Stimulated activated CD8-positive, alpha-beta memory T cell treated with anti-CD3 and anti-CD28 coated beads, Interleukin-15, amount 100 ng/mL, for 24 hours (primary cell): ENCODE results near the gene PSTPIP1.

Experiments
- DNase-seq: peaks from one replicate; pipeline ENCODE4 v3.0.0-alpha.2; 2020; ENCODE audit warnings: low read depth

PSTPIP1 gene

DNA sequence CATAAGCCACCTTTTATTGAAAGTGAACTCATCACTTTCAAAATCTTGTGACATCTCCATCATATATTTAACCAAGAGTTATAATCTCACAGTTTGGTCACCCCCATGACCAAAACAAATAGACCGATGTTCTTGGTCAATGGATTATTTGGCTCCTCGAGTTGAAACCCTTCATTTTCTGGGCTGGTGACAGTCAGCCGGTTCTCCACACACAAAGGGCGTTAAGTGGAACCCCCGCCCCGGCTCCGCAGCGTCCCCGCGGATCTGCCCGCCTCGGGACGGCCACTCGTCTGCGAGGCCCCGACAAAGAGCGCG is 75.2 kb downstream of the PSTPIP1 start:
- no peak for DNase-seq

GRCh38 chr15:77070495-77071304 is 75.8 kb downstream of the PSTPIP1 start, which contains the start of gene TSPAN3:
TSPAN3 (minus strand) TSS chr15:77071109; CDS start chr15:77070954, 155 bp downstream.
- peak; percentile 87 for DNase-seq

- no peak for DNase-seq
Observed at GRCh38 chr15:77071305-77072223, 76.6 kb downstream of the PSTPIP1 start.

- no peak for DNase-seq
Observed at GRCh38 chr15:77074350-77074749, 79.4 kb downstream of the PSTPIP1 start.

- DNase-seq, result no peak
Observed at GRCh38 chr15:77075528-77075927, 80.6 kb downstream of the PSTPIP1 start.

DNA sequence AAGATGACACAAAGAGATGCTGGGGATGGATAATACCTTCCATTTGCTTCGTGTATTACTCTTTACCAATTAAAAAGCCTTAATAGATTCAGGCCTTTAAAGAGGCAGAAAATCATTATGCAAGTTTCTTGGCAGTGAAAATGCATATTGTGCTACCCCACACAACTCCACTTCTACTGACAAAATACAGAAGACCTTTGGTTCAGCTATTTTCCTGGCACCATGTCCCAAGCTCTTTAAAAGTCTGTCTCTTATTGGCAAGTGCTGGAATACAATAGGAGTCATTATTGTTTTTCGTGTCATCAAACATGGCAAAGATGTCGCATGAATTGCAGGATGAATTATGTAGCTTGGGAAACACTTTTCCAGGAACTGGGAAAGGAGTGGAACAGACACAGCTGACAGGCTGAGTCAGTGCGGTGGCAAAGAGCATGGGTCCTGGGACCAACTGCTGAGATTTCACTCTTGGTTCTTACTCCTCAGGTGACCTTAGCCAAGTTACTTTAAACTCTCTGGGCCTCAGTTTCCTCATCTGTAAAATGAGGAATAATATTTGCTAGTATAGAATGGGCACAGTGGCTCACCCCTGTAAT is 81.5 kb downstream of the PSTPIP1 start:
- DNase-seq, result no peak

- DNase-seq, result no peak
Observed at GRCh38 chr15:77081971-77082370, 87.0 kb downstream of the PSTPIP1 start.

DNA sequence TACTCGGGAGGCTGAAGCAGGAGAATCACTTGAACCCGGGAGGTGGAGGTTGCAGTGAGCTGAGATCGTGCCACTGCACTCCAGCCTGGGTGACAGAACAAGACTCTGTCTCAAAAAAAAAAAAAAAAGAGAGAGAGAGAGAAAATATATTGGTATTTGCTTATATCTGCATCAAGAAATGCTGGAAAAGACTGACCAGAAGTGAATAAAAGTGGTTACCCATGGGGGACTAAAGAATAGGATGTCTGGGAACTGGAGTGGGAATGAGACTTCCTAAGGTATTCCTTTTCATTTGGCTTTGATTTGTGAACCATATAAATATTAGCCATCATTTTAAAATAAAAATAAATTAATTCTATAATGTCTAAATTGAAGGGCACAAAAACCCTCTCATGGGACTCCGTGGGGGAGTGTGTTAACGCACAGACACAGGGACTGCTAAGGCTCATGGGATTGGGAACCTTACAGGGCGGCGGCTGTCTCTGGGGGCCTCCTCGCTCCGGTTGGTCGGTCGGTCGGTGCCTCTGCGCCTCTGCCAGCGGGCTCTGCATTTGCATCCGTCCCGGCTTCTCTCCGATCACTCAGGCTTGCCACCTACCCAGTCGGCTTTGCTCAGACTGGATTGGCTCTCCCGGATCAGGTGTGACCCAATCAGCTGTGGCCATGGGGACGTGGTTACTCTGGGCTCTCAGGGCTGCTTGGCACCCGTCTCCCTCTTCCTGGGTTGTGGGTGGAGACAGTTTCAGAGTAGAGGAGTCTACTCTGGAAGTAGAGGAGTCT is 88.6 kb downstream of the PSTPIP1 start:
- peak; percentile 30 for DNase-seq

- DNase-seq, result no peak
Observed at GRCh38 chr15:77084436-77084835, 89.5 kb downstream of the PSTPIP1 start.

GRCh38 chr15:77085297-77085696 is 90.4 kb downstream of the PSTPIP1 start:
- no peak for DNase-seq
